Activated CD4-positive, alpha-beta memory T cell treated with anti-CD3 and anti-CD28 coated beads, Interleukin-2, amount 10 ng/mL, durations not matched to agents 7 days and 5 days (primary cell): ENCODE data around the gene MMRN1. TPM values are rescaled to one million over a fixed set of nuclear protein-coding genes. Genes with fewer than 3 reads are reported as not detected.

ENCODE experiments used
- CTCF ChIA-PET: fragments of 350-600 bp; sonication (Branson Sonifier 250); formaldehyde crosslinking; loops from one replicate; lab custom pipeline; 2021; ENCODE audit warnings: antibody characterized with exemption, inconsistent platforms; lab: Charles Lee
- POLR2A ChIA-PET: fragments of 350-600 bp; sonication (Branson Sonifier 250); formaldehyde crosslinking; loops from one replicate; lab custom pipeline; 2021; ENCODE audit warnings: antibody characterized with exemption; lab: Charles Lee
- DNase-seq: peaks from one replicate; pipeline ENCODE4 v3.0.0-alpha.2; 2020
- H3K27ac Mint-ChIP-seq: one replicate; pipeline ENCODE4 v1.8.0; 2021; ENCODE audit warnings: mild to moderate bottlenecking, mixed read lengths
- H3K27me3 Mint-ChIP-seq: one replicate; pipeline ENCODE4 v1.8.0; 2021; ENCODE audit warnings: mixed read lengths
- H3K36me3 Mint-ChIP-seq: one replicate; pipeline ENCODE4 v1.8.0; 2021; ENCODE audit warnings: low read depth, mixed read lengths
- H3K4me1 Mint-ChIP-seq: one replicate; pipeline ENCODE4 v1.8.0; 2021; ENCODE audit warnings: mixed read lengths
- H3K4me3 Mint-ChIP-seq: one replicate; pipeline ENCODE4 v1.8.0; 2021; ENCODE audit warnings: mild to moderate bottlenecking, mixed read lengths
- H3K9me3 Mint-ChIP-seq: one replicate; pipeline ENCODE4 v1.8.0; 2021; ENCODE audit warnings: mixed read lengths
- total RNA-seq, 2 experiments: library from RNA; stranded (reverse); gene quantifications; one replicate each; pipeline ENCODE4 v1.2.3, GENCODE V29; 2021

Gene MMRN1
- total RNA-seq = 1 to 10 TPM in 1 of 2 experiments, under 1 TPM in 1; 0.90 to 1.2 TPM

- Mint-ChIP-seq H3K4me3 (peak within 1 kb of the TSS; percentile 50), H3K27ac (peak within 1 kb of the TSS; percentile 62), H3K9me3 (no peaks in the 10 kb centered on the region), H3K27me3 (no peaks in the 10 kb centered on the region), H3K36me3 (no peaks in the 10 kb centered on the region), H3K4me1 (peaks cover 15% of the 10 kb centered on the region)
- no peak for DNase-seq
- POLR2A ChIA-PET = interaction anchor here (0.8 kb wide), 2 partner anchors 605 to 615 kb away, joined by 3 read pairs; no protein-coding TSS in a partner anchor
- CTCF ChIA-PET = interaction anchor here (0.9 to 1.4 kb wide), 3 partner anchors 15 to 242 kb away, joined by 3 to 4 read pairs (median 3); no protein-coding TSS in a partner anchor
Observed at GRCh38 chr4:89894649-89895550, at the start of gene MMRN1. Gene MMRN1, plus strand, starts transcription at chr4:89894854. Its CDS starts 118 bp downstream, at chr4:89894972.

GRCh38 chr4:89847571-89848325 is 46.9 kb upstream of the MMRN1 start:
- DNase-seq = no peak
- H3K27me3 Mint-ChIP-seq = peaks cover 2% of the 10 kb centered on the region
- POLR2A ChIA-PET = no interaction called here

GRCh38 chr4:89855236-89855635 is 39.4 kb upstream of the MMRN1 start:
- Mint-ChIP-seq H3K4me3 (no peak overlapping the region), H3K9me3 (peaks cover 1% of the 10 kb centered on the region), H3K27me3 (peaks cover 7% of the 10 kb centered on the region), H3K36me3 (peaks cover 1% of the 10 kb centered on the region), H3K4me1 (no peaks in the 10 kb centered on the region), H3K27ac (no peak overlapping the region)
- DNase-seq = no peak
- ChIA-PET CTCF (no interaction called here), POLR2A (no interaction called here)

More at GRCh38 chr4:89847571-89848325, 46.9 kb upstream of the MMRN1 start:
- Mint-ChIP-seq H3K36me3 (peaks cover 7% of the 10 kb centered on the region), H3K27ac (no peak overlapping the region), H3K4me1 (no peaks in the 10 kb centered on the region), H3K9me3 (peaks cover 9% of the 10 kb centered on the region), H3K4me3 (no peak overlapping the region)
- CTCF ChIA-PET = no interaction called here

GRCh38 chr4:89860971-89861370 is 33.7 kb upstream of the MMRN1 start:
- POLR2A ChIA-PET = no interaction called here
- H3K36me3 Mint-ChIP-seq = no peaks in the 10 kb centered on the region
- no peaks in the 10 kb centered on the region for H3K4me1 Mint-ChIP-seq
- no peak overlapping the region for H3K27ac Mint-ChIP-seq
- no peaks in the 10 kb centered on the region for H3K9me3 Mint-ChIP-seq
- CTCF ChIA-PET = no interaction called here
- no peak for DNase-seq
- H3K4me3 Mint-ChIP-seq = no peak overlapping the region
- peaks cover 14% of the 10 kb centered on the region for H3K27me3 Mint-ChIP-seq

- Mint-ChIP-seq H3K27me3 (peaks cover 14% of the 10 kb centered on the region), H3K27ac (no peak overlapping the region), H3K4me1 (no peaks in the 10 kb centered on the region), H3K36me3 (no peaks in the 10 kb centered on the region), H3K9me3 (no peaks in the 10 kb centered on the region), H3K4me3 (no peak overlapping the region)
- POLR2A ChIA-PET = no interaction called here
- CTCF ChIA-PET = no interaction called here
- DNase-seq = no peak
Observed at GRCh38 chr4:89863533-89863932, 31.1 kb upstream of the MMRN1 start.

- Mint-ChIP-seq H3K4me3 (no peak overlapping the region), H3K36me3 (no peaks in the 10 kb centered on the region), H3K9me3 (no peaks in the 10 kb centered on the region), H3K27me3 (peaks cover 4% of the 10 kb centered on the region), H3K27ac (no peak overlapping the region), H3K4me1 (no peaks in the 10 kb centered on the region)
- DNase-seq = no peak
- POLR2A ChIA-PET = no interaction called here
- CTCF ChIA-PET = interaction anchor here (0.8 to 1.1 kb wide), 4 partner anchors 22 to 386 kb away, joined by 3 to 4 read pairs (median 3); partner anchors contain the start of gene MMRN1
Observed at GRCh38 chr4:89868276-89868675, 26.4 kb upstream of the MMRN1 start.

GRCh38 chr4:89868999-89869589 is 25.6 kb upstream of the MMRN1 start:
- ChIA-PET POLR2A (no interaction called here), CTCF (interaction anchor here (0.8 to 1.1 kb wide), 5 partner anchors 23 to 642 kb away, joined by 3 to 4 read pairs (median 3); partner anchors contain the start of gene MMRN1)
- H3K4me1 Mint-ChIP-seq = no peaks in the 10 kb centered on the region
- no peak overlapping the region for H3K4me3 Mint-ChIP-seq
- peaks cover 2% of the 10 kb centered on the region for H3K27me3 Mint-ChIP-seq
- no peaks in the 10 kb centered on the region for H3K36me3 Mint-ChIP-seq
- no peak overlapping the region for H3K27ac Mint-ChIP-seq
- no peaks in the 10 kb centered on the region for H3K9me3 Mint-ChIP-seq
- DNase-seq = no peak

- Mint-ChIP-seq H3K27me3 (no peaks in the 10 kb centered on the region), H3K9me3 (no peaks in the 10 kb centered on the region), H3K27ac (no peak overlapping the region), H3K36me3 (no peaks in the 10 kb centered on the region), H3K4me1 (no peaks in the 10 kb centered on the region), H3K4me3 (no peak overlapping the region)
- POLR2A ChIA-PET = no interaction called here
- no peak for DNase-seq
- CTCF ChIA-PET = no interaction called here
Observed at GRCh38 chr4:89871211-89871610, 23.4 kb upstream of the MMRN1 start.

GRCh38 chr4:89876548-89876947 is 18.1 kb upstream of the MMRN1 start:
- Mint-ChIP-seq H3K4me3 (no peak overlapping the region), H3K27ac (no peak overlapping the region), H3K27me3 (peaks cover 9% of the 10 kb centered on the region), H3K4me1 (no peaks in the 10 kb centered on the region), H3K9me3 (no peaks in the 10 kb centered on the region), H3K36me3 (no peaks in the 10 kb centered on the region)
- DNase-seq = no peak
- ChIA-PET POLR2A (no interaction called here), CTCF (no interaction called here)

- ChIA-PET CTCF (interaction anchor here (0.6 kb wide), 1 partner anchor 88 kb away, joined by 3 read pairs; no protein-coding TSS in a partner anchor), POLR2A (no interaction called here)
- no peaks in the 10 kb centered on the region for H3K9me3 Mint-ChIP-seq
- peaks cover 12% of the 10 kb centered on the region for H3K27me3 Mint-ChIP-seq
- H3K36me3 Mint-ChIP-seq = no peaks in the 10 kb centered on the region
- no peak for DNase-seq
- no peak overlapping the region for H3K27ac Mint-ChIP-seq
- H3K4me3 Mint-ChIP-seq = no peak overlapping the region
- H3K4me1 Mint-ChIP-seq = no peaks in the 10 kb centered on the region
Observed at GRCh38 chr4:89878611-89879010, 16.0 kb upstream of the MMRN1 start.

- H3K4me1 Mint-ChIP-seq = no peaks in the 10 kb centered on the region
- ChIA-PET POLR2A (no interaction called here), CTCF (no interaction called here)
- no peaks in the 10 kb centered on the region for H3K36me3 Mint-ChIP-seq
- peaks cover 12% of the 10 kb centered on the region for H3K27me3 Mint-ChIP-seq
- H3K27ac Mint-ChIP-seq = no peak overlapping the region
- no peaks in the 10 kb centered on the region for H3K9me3 Mint-ChIP-seq
- DNase-seq = no peak
- H3K4me3 Mint-ChIP-seq = no peak overlapping the region
Observed at GRCh38 chr4:89879215-89879614, 15.4 kb upstream of the MMRN1 start.

GRCh38 chr4:89889289-89889688 is 5.4 kb upstream of the MMRN1 start:
- POLR2A ChIA-PET = no interaction called here

More at GRCh38 chr4:89889289-89889688, 5.4 kb upstream of the MMRN1 start:
- Mint-ChIP-seq H3K4me3 (no peak overlapping the region), H3K36me3 (no peaks in the 10 kb centered on the region), H3K4me1 (peaks cover 3% of the 10 kb centered on the region), H3K27me3 (peaks cover 12% of the 10 kb centered on the region), H3K27ac (no peak overlapping the region), H3K9me3 (no peaks in the 10 kb centered on the region)
- no peak for DNase-seq
- CTCF ChIA-PET = interaction anchor here (0.6 kb wide), 1 partner anchor 14 kb away, joined by 3 read pairs; no protein-coding TSS in a partner anchor
